A549 (cell line): ENCODE measurements around the gene MYOM1.

Experiments
- ATOH8 ChIP-seq: fragments of 250-450 bp; sonication (Bioruptor Pico); IDR thresholded peaks from 2 replicates; pipeline ENCODE4 v1.5.0; 2020; ENCODE audit warnings: low read depth, mild to moderate bottlenecking, moderate library complexity
- CBX2 ChIP-seq: fragments of 200-600 bp; sonication (generic); IDR thresholded peaks from 2 replicates; pipeline ENCODE4 v1.6.1; 2016; ENCODE audit warnings: low read depth, mild to moderate bottlenecking, borderline replicate concordance
- CEBPB ChIP-seq, 2 experiments: fragments of >200 bp in 1 of 2; sonication (Bioruptor Twin) in 1 of 2; formaldehyde crosslinking in 1 of 2; IDR thresholded peaks; 2 replicates each; pipeline ENCODE4 v1.6.1; 2012 to 2016
- CTCF ChIP-seq: fragments of >200 bp; sonication (Bioruptor Twin); formaldehyde crosslinking; IDR thresholded peaks from 3 replicates; pipeline ENCODE4 v1.5.1; 2016
- E2F6 ChIP-seq: IDR thresholded peaks from 2 replicates; pipeline ENCODE4 v1.6.1; 2012; ENCODE audit warnings: low read depth, borderline replicate concordance
- HDAC2 ChIP-seq: fragments of 200-600 bp; sonication (generic); IDR thresholded peaks from 2 replicates; pipeline ENCODE4 v1.6.1; 2016
- JUN ChIP-seq, 2 experiments: fragments of >200 bp; sonication (Bioruptor Twin); formaldehyde crosslinking; IDR thresholded peaks; 2 replicates in 1 of 2; 3 replicates in 1 of 2; pipeline ENCODE4 v1.6.1; 2016 to 2017
- MAX ChIP-seq: IDR thresholded peaks from 2 replicates; pipeline ENCODE4 v1.6.1; 2012
- NFE2L2 ChIP-seq: fragments of 150-350 bp; conservative IDR thresholded peaks from 2 replicates; pipeline ENCODE4 v1.6.1; 2014; ENCODE audit warnings: low read length
- POLR2A ChIP-seq: IDR thresholded peaks from 2 replicates; pipeline ENCODE4 v1.6.1; 2012; ENCODE audit warnings: mild to moderate bottlenecking, low read length

GRCh38 chr18:3081584-3081991 is 138.2 kb downstream of the MYOM1 start:
- TF ChIP-seq HDAC2 (no peak), CTCF (no peak), MAX (no peak), E2F6 (no peak), CBX2 (no peak), POLR2A (no peak), JUN (IDR thresholded peaks at IDR 0.05) (no peak), CEBPB (IDR thresholded peaks at IDR 0.05) (no peak), NFE2L2 (no peak), ATOH8 (CRISPR knock-in tag) (no peak)
